ENCODE results near the gene CHTOP. TPM values are rescaled to one million over a fixed set of nuclear protein-coding genes. Genes with fewer than 3 reads are reported as not detected.
"Not testable (repeated sequence)": the region's sequence is repeated elsewhere in the genome, so short reads cannot be mapped to it uniquely, and the experiment has no call there.

Gene CHTOP
- total and polyA plus RNA-seq, 2 donors, result 53.8 to 63.9 TPM

GRCh38 chr1:153630384-153630783, 3.5 kb upstream of the CHTOP start:
- Histone ChIP-seq H3K4me1 (ENCODE audit: insufficient read depth) (peaks cover 2% of the 10 kb centered on the region), H3K36me3 (ENCODE audit: insufficient read depth) (no peaks in the 10 kb centered on the region), H3K4me3 (ENCODE audit: low read depth, low read length) (no peak overlapping the region), H3K27ac (ENCODE audit: low read depth) (no peak overlapping the region)
- no peak for DNase-seq (ENCODE audit: extremely low spot score)
- 79% methylated on average over 7 of the region's 7 CpGs for WGBS

DNA sequence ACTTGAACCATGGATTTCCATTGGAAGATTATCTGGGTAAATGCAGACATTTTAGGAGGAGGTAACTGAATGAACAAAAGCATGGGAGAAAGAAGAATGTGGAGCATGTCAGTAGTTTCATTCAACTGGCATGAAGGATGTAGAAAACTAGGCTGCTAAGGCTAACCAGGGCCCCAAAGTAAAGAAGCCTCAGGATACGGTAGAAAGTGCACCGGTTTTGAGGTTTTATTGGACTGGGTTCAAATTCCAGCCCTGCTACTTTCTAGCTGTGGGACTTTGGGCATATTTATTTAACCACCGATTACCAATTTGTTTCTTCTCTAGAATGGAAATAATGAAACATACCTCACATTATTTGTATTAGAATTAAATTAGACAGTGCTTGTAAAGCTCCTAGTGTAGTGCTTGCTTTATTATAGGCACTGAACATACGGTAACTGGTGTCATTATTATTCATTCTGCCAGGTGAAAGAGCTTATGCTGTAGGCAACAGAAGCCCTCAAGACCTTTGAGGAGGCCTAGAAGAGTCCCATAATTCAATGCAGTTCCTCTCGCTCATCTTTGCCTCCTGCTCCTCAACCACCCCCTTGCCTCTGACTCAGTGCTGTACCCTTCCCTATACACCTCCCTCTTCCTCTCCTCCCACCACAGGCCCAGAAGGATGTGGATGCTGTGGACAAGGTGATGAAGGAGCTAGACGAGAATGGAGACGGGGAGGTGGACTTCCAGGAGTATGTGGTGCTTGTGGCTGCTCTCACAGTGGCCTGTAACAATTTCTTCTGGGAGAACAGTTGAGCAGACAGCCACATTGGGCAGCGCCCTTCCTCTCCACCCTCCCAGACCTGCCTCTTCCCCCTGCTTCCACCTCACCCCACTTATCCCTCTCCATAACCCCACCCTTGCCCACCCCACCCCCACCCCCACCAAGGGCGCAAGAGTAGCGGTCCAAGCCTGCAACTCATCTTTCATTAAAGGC, 2.5 kb upstream of the CHTOP start:
- no peaks in the 10 kb centered on the region for H3K4me1 ChIP-seq (ENCODE audit: insufficient read depth)
- DNase-seq (ENCODE audit: extremely low spot score), result no peak
- H3K27ac ChIP-seq (ENCODE audit: low read depth), result no peak overlapping the region
- WGBS, result 76% methylated on average over 10 of the region's 10 CpGs
- no peaks in the 10 kb centered on the region for H3K36me3 ChIP-seq (ENCODE audit: insufficient read depth)
- H3K4me3 ChIP-seq (ENCODE audit: low read depth, low read length), result no peak overlapping the region

GRCh38 chr1:153633161-153633753, 609 bp upstream of the CHTOP start:
- no peak for DNase-seq (ENCODE audit: extremely low spot score)
- H3K4me1 ChIP-seq (ENCODE audit: insufficient read depth), result no peaks in the 10 kb centered on the region

GRCh38 chr1:153635872-153636271, 2.0 kb downstream of the CHTOP start:
- Histone ChIP-seq H3K27ac (ENCODE audit: low read depth) (no peak overlapping the region), H3K4me3 (ENCODE audit: low read depth, low read length) (no peak overlapping the region), H3K4me1 (ENCODE audit: insufficient read depth) (no peaks in the 10 kb centered on the region), H3K36me3 (ENCODE audit: insufficient read depth) (peaks cover 6% of the 10 kb centered on the region)
- 86% methylated on average over 7 of the region's 7 CpGs for WGBS
- no peak for DNase-seq (ENCODE audit: extremely low spot score)

More at GRCh38 chr1:153633161-153633753, 609 bp upstream of the CHTOP start:
- WGBS, result 38% methylated on average over 18 of the region's 18 CpGs
- peak overlapping the region; percentile 89 for H3K27ac ChIP-seq (ENCODE audit: low read depth)
- H3K36me3 ChIP-seq (ENCODE audit: insufficient read depth), result no peaks in the 10 kb centered on the region
- H3K4me3 ChIP-seq (ENCODE audit: low read depth, low read length), result peak overlapping the region; percentile 7

DNA sequence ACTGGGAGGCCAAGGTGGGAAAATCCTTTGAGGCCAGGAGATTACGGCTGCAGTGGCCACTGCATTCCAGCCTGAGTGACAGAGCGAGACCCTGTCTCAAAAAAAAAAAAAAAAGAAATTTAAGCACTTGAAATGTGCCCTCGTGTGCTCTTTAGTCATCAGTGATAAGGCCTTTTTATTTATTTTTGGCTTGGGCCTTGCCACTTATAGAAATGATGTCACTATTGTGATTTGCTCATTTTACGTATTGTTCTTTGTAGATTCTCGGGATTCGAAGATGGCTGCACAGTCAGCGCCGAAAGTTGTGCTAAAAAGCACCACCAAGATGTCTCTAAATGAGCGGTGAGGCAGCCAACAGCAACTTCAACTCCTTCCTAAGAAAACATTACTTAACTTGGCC, 2.4 kb downstream of the CHTOP start:
- H3K4me3 ChIP-seq (ENCODE audit: low read depth, low read length), result no peak overlapping the region

DNA sequence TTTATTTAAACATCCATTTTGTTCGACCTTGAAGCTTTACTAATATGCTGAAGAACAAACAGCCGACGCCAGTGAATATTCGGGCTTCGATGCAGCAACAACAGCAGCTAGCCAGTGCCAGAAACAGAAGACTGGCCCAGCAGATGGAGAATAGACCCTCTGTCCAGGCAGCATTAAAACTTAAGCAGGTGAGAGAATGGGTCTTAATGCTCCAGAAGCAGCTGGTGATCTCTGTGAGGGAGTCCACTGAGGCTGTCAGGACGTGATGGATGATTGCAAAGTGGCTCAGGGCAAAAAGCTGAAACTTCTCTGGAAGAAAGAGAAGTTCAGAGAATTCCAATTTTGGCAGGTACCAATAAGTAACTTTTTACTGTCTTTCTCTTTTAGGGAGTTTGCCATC, 4.4 kb downstream of the CHTOP start:
- Histone ChIP-seq H3K4me1 (ENCODE audit: insufficient read depth) (no peaks in the 10 kb centered on the region), H3K36me3 (ENCODE audit: insufficient read depth) (peaks cover 6% of the 10 kb centered on the region), H3K4me3 (ENCODE audit: low read depth, low read length) (no peak overlapping the region), H3K27ac (ENCODE audit: low read depth) (no peak overlapping the region)
- no peak for DNase-seq (ENCODE audit: extremely low spot score)
- WGBS, result 70% methylated on average over 6 of the region's 6 CpGs

More for the DNA sequence above, 2.4 kb downstream of the CHTOP start:
- Histone ChIP-seq H3K36me3 (ENCODE audit: insufficient read depth) (peaks cover 6% of the 10 kb centered on the region), H3K27ac (ENCODE audit: low read depth) (no peak overlapping the region), H3K4me1 (ENCODE audit: insufficient read depth) (no peaks in the 10 kb centered on the region)
- DNase-seq (ENCODE audit: extremely low spot score), result no peak
- WGBS, result 92% methylated on average over 9 of the region's 9 CpGs

DNA sequence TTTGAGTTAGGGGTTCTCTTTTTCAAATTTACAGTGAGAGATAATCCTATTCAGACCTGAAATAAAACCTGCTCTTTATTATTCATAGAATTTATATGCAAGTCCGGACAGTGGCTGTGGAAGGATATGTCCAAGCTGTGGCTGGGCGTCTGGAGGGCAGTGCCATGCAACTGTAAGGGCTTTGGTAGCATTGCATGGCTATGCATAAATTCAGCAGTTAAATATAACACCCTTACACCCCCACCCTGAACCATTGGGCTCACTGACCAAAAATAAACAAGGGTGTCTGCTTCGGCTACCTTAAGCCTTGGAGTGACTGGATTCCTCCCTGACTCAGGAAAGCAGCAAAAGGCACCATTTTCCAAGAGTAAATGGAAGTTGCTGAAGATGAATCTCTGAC, 5.4 kb downstream of the CHTOP start:
- Histone ChIP-seq H3K4me3 (ENCODE audit: low read depth, low read length) (no peak overlapping the region), H3K4me1 (ENCODE audit: insufficient read depth) (no peaks in the 10 kb centered on the region)
- 69% methylated on average over 3 of the region's 3 CpGs for WGBS

GRCh38 chr1:153640213-153640612, 6.3 kb downstream of the CHTOP start:
- peaks cover 11% of the 10 kb centered on the region for H3K36me3 ChIP-seq (ENCODE audit: insufficient read depth)
- 93% methylated on average over 5 of the region's 5 CpGs for WGBS
- not testable (repeated sequence) for H3K27ac ChIP-seq (ENCODE audit: low read depth); H3K4me1 ChIP-seq (ENCODE audit: insufficient read depth); DNase-seq (ENCODE audit: extremely low spot score); H3K4me3 ChIP-seq (ENCODE audit: low read depth, low read length)

More for the DNA sequence above, 5.4 kb downstream of the CHTOP start:
- H3K36me3 ChIP-seq (ENCODE audit: insufficient read depth), result peaks cover 6% of the 10 kb centered on the region
- DNase-seq (ENCODE audit: extremely low spot score), result no peak
- H3K27ac ChIP-seq (ENCODE audit: low read depth), result no peak overlapping the region

DNA sequence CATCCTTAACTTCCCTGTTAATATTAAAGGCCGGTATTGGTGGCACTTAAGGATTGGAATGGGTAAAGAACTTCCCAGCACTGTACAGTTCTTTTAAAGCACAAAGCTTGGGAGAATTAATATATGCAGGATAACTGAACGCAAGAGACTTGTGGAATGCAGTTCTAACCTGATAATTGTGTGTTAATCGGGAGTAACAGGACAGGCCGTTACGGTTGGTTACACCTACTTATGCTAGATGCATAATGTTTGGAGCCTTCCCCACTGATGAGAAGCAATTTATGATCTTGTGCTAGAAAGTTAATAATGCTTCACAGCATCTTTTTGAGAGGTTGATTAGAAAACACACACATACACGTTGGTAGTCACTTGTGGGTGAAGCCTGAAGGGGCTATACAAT, 7.0 kb downstream of the CHTOP start:
- Histone ChIP-seq H3K4me3 (ENCODE audit: low read depth, low read length) (no peak overlapping the region), H3K27ac (ENCODE audit: low read depth) (no peak overlapping the region), H3K36me3 (ENCODE audit: insufficient read depth) (peaks cover 11% of the 10 kb centered on the region), H3K4me1 (ENCODE audit: insufficient read depth) (no peaks in the 10 kb centered on the region)
- 74% methylated on average over 6 of the region's 6 CpGs for WGBS
- DNase-seq (ENCODE audit: extremely low spot score), result no peak

DNA sequence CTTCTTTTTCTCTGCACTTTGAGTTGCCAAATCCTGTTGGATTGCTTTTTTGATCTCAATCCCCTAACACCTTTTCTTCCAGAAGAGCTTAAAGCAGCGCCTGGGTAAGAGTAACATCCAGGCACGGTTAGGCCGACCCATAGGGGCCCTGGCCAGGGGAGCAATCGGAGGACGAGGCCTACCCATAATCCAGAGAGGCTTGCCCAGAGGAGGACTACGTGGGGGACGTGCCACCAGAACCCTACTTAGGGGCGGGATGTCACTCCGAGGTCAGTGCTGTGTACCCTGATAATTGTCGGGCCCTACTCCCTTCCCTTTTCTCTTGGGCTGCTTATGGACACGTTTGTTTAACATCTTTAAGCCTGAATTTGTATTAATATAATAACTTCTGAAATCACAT, 8.3 kb downstream of the CHTOP start:
- WGBS, result 81% methylated on average over 11 of the region's 11 CpGs
- H3K36me3 ChIP-seq (ENCODE audit: insufficient read depth), result peaks cover 11% of the 10 kb centered on the region
- H3K4me1 ChIP-seq (ENCODE audit: insufficient read depth), result no peaks in the 10 kb centered on the region
- H3K4me3 ChIP-seq (ENCODE audit: low read depth, low read length), result no peak overlapping the region
- no peak for DNase-seq (ENCODE audit: extremely low spot score)
- no peak overlapping the region for H3K27ac ChIP-seq (ENCODE audit: low read depth)

DNA sequence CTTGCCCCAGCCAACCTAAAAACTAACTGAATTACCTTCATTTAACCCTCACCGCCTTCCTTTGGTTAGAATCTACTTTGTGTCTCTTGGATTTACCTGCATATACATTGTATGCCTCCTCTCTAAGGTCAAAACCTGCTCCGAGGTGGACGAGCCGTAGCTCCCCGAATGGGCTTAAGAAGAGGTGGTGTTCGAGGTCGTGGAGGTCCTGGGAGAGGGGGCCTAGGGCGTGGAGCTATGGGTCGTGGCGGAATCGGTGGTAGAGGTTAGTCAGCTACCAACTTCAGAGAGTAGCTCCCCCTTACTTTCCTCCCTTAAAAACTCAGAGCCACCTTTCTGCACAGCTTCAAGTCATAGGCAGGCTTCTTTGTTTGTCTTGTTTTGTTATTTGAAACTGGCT, 9.2 kb downstream of the CHTOP start:
- Histone ChIP-seq H3K36me3 (ENCODE audit: insufficient read depth) (peaks cover 11% of the 10 kb centered on the region), H3K27ac (ENCODE audit: low read depth) (no peak overlapping the region), H3K4me3 (ENCODE audit: low read depth, low read length) (no peak overlapping the region), H3K4me1 (ENCODE audit: insufficient read depth) (no peaks in the 10 kb centered on the region)
- DNase-seq (ENCODE audit: extremely low spot score), result no peak
- WGBS, result 88% methylated on average over 11 of the region's 11 CpGs

DNA sequence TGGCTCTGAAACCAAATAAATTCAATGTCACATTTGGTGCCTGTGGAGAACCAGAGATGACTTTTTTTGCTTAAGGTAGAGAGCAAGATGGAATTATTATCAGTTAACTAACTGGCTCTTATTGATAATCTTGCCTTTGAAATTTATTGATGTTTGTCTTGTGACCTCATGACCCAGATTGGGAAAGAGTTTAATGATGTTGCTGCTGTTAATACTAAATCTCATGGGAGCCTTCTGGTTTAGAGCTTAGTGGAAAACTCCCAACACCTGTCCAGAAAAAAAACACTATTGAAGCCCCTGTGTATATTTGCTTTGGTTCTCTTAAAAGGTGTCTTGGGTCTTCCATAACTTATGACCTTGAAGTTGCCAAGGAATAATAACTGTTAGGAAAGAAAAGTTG, 9.9 kb downstream of the CHTOP start:
- Histone ChIP-seq H3K36me3 (ENCODE audit: insufficient read depth) (peaks cover 11% of the 10 kb centered on the region), H3K4me3 (ENCODE audit: low read depth, low read length) (no peak overlapping the region), H3K27ac (ENCODE audit: low read depth) (no peak overlapping the region), H3K4me1 (ENCODE audit: insufficient read depth) (no peaks in the 10 kb centered on the region)
- no peak for DNase-seq (ENCODE audit: extremely low spot score)

DNA sequence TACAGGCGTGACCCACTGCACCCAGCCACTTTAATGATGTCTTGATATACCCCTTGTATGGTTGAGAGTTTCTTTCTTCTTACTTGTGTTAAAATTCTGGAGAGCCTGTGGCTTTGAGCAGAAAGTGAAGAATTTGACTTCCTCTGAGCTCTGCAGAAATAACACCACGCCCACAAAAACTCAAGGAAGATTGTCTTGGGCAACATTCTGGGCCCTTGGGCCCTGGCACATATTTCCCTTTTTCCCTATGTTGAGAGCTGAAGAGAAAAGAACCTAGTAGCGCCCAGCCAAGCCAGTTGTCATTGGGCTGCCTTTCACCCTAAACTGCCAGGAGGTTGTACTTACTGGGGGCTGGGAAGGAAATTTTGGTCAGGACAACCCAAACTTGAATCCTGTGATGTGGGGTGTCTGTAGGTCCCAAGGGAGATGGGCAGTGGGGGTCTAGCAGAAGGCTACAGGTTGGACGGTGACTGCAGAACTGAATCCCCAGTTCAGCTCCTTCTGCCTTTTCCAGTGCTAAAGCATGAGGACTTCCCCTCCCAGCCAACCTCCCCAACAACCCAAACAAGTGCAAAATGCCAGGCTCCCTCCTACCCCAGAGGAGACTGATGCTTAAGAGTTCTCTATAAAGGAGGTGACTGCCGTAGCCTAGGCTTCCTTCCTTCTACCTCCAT, 12.9 kb downstream of the CHTOP start:
- Histone ChIP-seq H3K36me3 (ENCODE audit: insufficient read depth) (peaks cover 5% of the 10 kb centered on the region), H3K27ac (ENCODE audit: low read depth) (no peak overlapping the region), H3K4me1 (ENCODE audit: insufficient read depth) (no peaks in the 10 kb centered on the region), H3K4me3 (ENCODE audit: low read depth, low read length) (no peak overlapping the region)
- DNase-seq (ENCODE audit: extremely low spot score), result no peak
- WGBS, result 82% methylated on average over 5 of the region's 5 CpGs

GRCh38 chr1:153647346-153647714, 13.5 kb downstream of the CHTOP start:
- H3K4me3 ChIP-seq (ENCODE audit: low read depth, low read length), result no peak overlapping the region
- peaks cover 5% of the 10 kb centered on the region for H3K36me3 ChIP-seq (ENCODE audit: insufficient read depth)
- 47% methylated on average over 2 of the region's 2 CpGs for WGBS
- H3K4me1 ChIP-seq (ENCODE audit: insufficient read depth), result no peaks in the 10 kb centered on the region
- no peak for DNase-seq (ENCODE audit: extremely low spot score)
- no peak overlapping the region for H3K27ac ChIP-seq (ENCODE audit: low read depth)

All from urinary bladder (tissue), 4 donors.